HEK293 (cell line): ENCODE data around the gene TASP1.

Experiments
- CTCF ChIA-PET: fragments of 350-600 bp; formaldehyde crosslinking; extraction: SDS; loops from one replicate; lab custom pipeline; 2021; ENCODE audit warnings: antibody characterized with exemption; lab: Yijun Ruan, JAX
- POLR2A ChIA-PET: fragments of 300-600 bp; formaldehyde crosslinking; extraction: SDS; loops from one replicate; lab custom pipeline; 2020; ENCODE audit warnings: antibody characterized with exemption, inconsistent platforms; lab: Yijun Ruan, JAX
- H3K27ac ChIP-seq: fragments of 200-500 bp; sonication (Bioruptor generic); 2 replicates; pipeline ENCODE4 v1.5.1; 2014; ENCODE audit warnings: low read depth, low read length, control low read depth, inconsistent platforms; ENCODE audit errors: extremely low read depth
- H3K36me3 ChIP-seq, 2 experiments: fragments of 200-500 bp in 1 of 2; sonication (Bioruptor generic) in 1 of 2; 1 replicate in 1 of 2; 2 replicates in 1 of 2; pipeline ENCODE4 v1.5.1; 2014 to 2017; ENCODE audit warnings: inconsistent platforms in 2 of 2, low read length in 2 of 2; ENCODE audit not compliant: control insufficient read depth in 2 of 2, insufficient read depth in 1 of 2
- H3K4me1 ChIP-seq: fragments of 200-500 bp; sonication (Bioruptor generic); 2 replicates; pipeline ENCODE4 v1.5.1; 2014; ENCODE audit warnings: mild to moderate bottlenecking, low read length, inconsistent platforms; ENCODE audit not compliant: control insufficient read depth, insufficient read depth
- H3K4me3 ChIP-seq: 2 replicates; pipeline ENCODE4 v1.5.1; 2011; ENCODE audit warnings: low read depth, mild to moderate bottlenecking, control low read depth, low read length, moderate library complexity
- H3K9me3 ChIP-seq: fragments of 200-500 bp; sonication (Bioruptor generic); 2 replicates; pipeline ENCODE4 v1.5.1; 2014; ENCODE audit warnings: low read depth, low read length, inconsistent platforms; ENCODE audit not compliant: control insufficient read depth, insufficient read depth
- EGR2 ChIP-seq: fragments of 450-650 bp; formaldehyde crosslinking; IDR thresholded peaks from 2 replicates; pipeline ENCODE4 v1.5.1; 2016; ENCODE audit warnings: low read depth, missing biosample characterization, missing genetic modification characterization
- GLIS2 ChIP-seq: fragments of 450-650 bp; formaldehyde crosslinking; IDR thresholded peaks from 2 replicates; pipeline ENCODE4 v1.5.1; 2016; ENCODE audit warnings: missing biosample characterization, missing genetic modification characterization
- HIC1 ChIP-seq: fragments of 450-650 bp; formaldehyde crosslinking; IDR thresholded peaks from 2 replicates; pipeline ENCODE4 v1.5.1; 2016; ENCODE audit warnings: missing biosample characterization, missing genetic modification characterization
- HOXD13 ChIP-seq: sonication (generic); formaldehyde crosslinking; IDR thresholded peaks from 2 replicates; pipeline ENCODE4 v1.8.0; 2022; ENCODE audit warnings: missing genetic modification reagents, borderline replicate concordance
- KLF8 ChIP-seq: fragments of 450-650 bp; formaldehyde crosslinking; IDR thresholded peaks from 2 replicates; pipeline ENCODE4 v1.5.1; 2016; ENCODE audit warnings: missing biosample characterization, missing genetic modification characterization
- KLF9 ChIP-seq: fragments of 450-650 bp; formaldehyde crosslinking; IDR thresholded peaks from 2 replicates; pipeline ENCODE4 v1.5.1; 2016; ENCODE audit warnings: missing biosample characterization, missing genetic modification characterization, low read depth
- MYNN ChIP-seq: fragments of 450-650 bp; formaldehyde crosslinking; IDR thresholded peaks from 2 replicates; pipeline ENCODE4 v1.5.1; 2016; ENCODE audit warnings: missing biosample characterization, missing genetic modification characterization, borderline replicate concordance
- MZF1 ChIP-seq: fragments of 450-650 bp; formaldehyde crosslinking; IDR thresholded peaks from 2 replicates; pipeline ENCODE4 v1.5.1; 2017; ENCODE audit warnings: missing biosample characterization, missing genetic modification characterization, borderline replicate concordance
- PRDM6 ChIP-seq: fragments of 450-650 bp; formaldehyde crosslinking; IDR thresholded peaks from 2 replicates; pipeline ENCODE4 v1.5.1; 2017; ENCODE audit warnings: missing biosample characterization, missing genetic modification characterization
- SP7 ChIP-seq: fragments of 450-650 bp; formaldehyde crosslinking; IDR thresholded peaks from 2 replicates; pipeline ENCODE4 v1.5.1; 2016; ENCODE audit warnings: missing biosample characterization, missing genetic modification characterization
- ZFP37 ChIP-seq: fragments of 450-650 bp; formaldehyde crosslinking; IDR thresholded peaks from 2 replicates; pipeline ENCODE4 v1.5.1; 2016; ENCODE audit warnings: missing biosample characterization, missing genetic modification characterization
- ZNF121 ChIP-seq: fragments of 450-650 bp; formaldehyde crosslinking; IDR thresholded peaks from 2 replicates; pipeline ENCODE4 v1.5.1; 2016; ENCODE audit warnings: missing biosample characterization, missing genetic modification characterization
- ZNF214 ChIP-seq: fragments of 450-650 bp; formaldehyde crosslinking; IDR thresholded peaks from 2 replicates; pipeline ENCODE4 v1.5.1; 2017; ENCODE audit warnings: missing biosample characterization, mild to moderate bottlenecking, missing genetic modification characterization, borderline replicate concordance
- ZNF302 ChIP-seq: fragments of 450-650 bp; formaldehyde crosslinking; IDR thresholded peaks from 2 replicates; pipeline ENCODE4 v1.5.1; 2016; ENCODE audit warnings: missing biosample characterization, missing genetic modification characterization, low read depth
- ZNF518A ChIP-seq: fragments of 450-650 bp; formaldehyde crosslinking; conservative IDR thresholded peaks from 2 replicates; pipeline ENCODE4 v1.5.1; 2016; ENCODE audit warnings: low read depth, missing biosample characterization, missing genetic modification characterization
- ZNF654 ChIP-seq: fragments of 450-650 bp; formaldehyde crosslinking; IDR thresholded peaks from 2 replicates; pipeline ENCODE4 v1.5.1; 2016; ENCODE audit warnings: low read depth, missing biosample characterization, missing genetic modification characterization
- ZNF768 ChIP-seq: fragments of 450-650 bp; formaldehyde crosslinking; IDR thresholded peaks from 2 replicates; pipeline ENCODE4 v1.5.1; 2018; ENCODE audit warnings: missing biosample characterization, mild to moderate bottlenecking, missing genetic modification characterization
- ZSCAN30 ChIP-seq: fragments of 450-650 bp; IDR thresholded peaks from 2 replicates; pipeline ENCODE4 v1.5.1; 2018; ENCODE audit warnings: missing biosample characterization, mild to moderate bottlenecking, missing genetic modification characterization, moderate library complexity
- TF ChIP-seq, protein P1 (sequence below): fragments of 450-650 bp; formaldehyde crosslinking; conservative IDR thresholded peaks from 2 replicates; pipeline ENCODE4 v1.5.1; 2016; ENCODE audit warnings: low read depth, missing biosample characterization, missing genetic modification characterization
- TF ChIP-seq, protein P2 (sequence below): fragments of 450-650 bp; formaldehyde crosslinking; IDR thresholded peaks from 2 replicates; pipeline ENCODE4 v1.5.1; 2016; ENCODE audit warnings: missing biosample characterization, missing genetic modification characterization

TASP1 gene

DNA sequence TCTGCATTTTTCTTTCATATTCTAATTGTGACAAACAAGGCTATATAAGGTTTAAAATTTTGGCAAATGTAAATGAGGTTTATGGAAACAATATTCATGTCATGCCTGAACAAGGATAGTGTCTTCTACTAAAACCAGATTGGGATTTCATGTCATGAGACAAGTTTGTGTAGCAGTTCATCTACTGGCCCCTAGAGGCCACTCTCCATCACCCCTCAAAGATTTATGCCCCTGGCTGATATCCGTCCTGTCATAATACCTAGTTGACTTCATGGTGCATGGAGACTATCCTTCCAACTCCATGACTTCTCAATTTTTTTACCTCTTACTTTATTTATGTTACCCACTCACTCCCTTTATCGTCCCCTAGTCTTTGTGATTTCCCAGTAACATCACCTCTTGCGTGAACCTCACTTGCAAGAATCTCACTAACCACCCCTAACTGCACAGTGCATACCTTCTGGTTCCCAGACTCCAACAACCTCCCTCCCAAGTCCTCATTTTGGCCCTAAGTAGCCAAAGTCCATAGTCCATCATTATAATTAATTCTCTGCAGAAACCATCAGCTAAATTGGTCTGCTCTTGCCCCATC is 179.8 kb downstream of the TASP1 start:
- CTCF ChIA-PET: interaction anchor here (0.7 to 3.4 kb wide), 6 partner anchors 9 to 1234 kb away, joined by 3 to 26 read pairs (median 3); no protein-coding TSS in a partner anchor
- TF ChIP-seq ZNF654 (tag by site-specific recombination): 0 out of 2 replicates have a peak, but pooled peaks have one; percentile 4
- TF ChIP-seq ZNF121 (tag by site-specific recombination): no peak
- no peaks in the 10 kb centered on the region for H3K36me3 ChIP-seq

DNA sequence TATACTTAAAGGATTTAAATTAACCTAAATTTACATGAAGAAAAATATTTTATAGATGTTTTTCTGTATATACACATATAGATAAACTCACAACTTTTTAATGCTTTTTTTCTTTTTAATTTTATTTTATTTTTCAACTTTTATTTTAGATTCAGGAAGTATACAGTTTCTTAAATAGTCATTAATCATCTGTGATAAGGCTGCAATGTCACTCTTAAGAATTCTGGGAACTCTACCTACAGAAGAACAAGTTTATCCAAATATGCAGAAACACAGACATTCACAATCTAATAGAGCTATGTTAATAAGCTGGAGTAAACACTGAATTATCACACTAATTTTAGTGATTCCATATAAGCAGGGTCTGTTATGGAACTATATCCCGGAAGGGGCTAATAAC is 181.2 kb downstream of the TASP1 start:
- POLR2A ChIA-PET: no interaction called here
- no peaks in the 10 kb centered on the region for H3K4me1 ChIP-seq
- H3K9me3 ChIP-seq: no peaks in the 10 kb centered on the region
- H3K36me3 ChIP-seq: no peaks in the 10 kb centered on the region
- TF ChIP-seq HOXD13 (CRISPR knock-in tag): no peak
- TF ChIP-seq HIC1 (tag by site-specific recombination): no peak
- TF ChIP-seq GLIS2 (tag by site-specific recombination): no peak
- TF ChIP-seq ZNF768 (tag by site-specific recombination): no peak
- no peak for TF ChIP-seq ZSCAN30 (tag by site-specific recombination)
- TF ChIP-seq ZFP37 (tag by site-specific recombination): no peak
- no peak for TF ChIP-seq MYNN (tag by site-specific recombination)
- TF ChIP-seq MZF1 (tag by site-specific recombination): no peak
- TF ChIP-seq, protein P1, sequence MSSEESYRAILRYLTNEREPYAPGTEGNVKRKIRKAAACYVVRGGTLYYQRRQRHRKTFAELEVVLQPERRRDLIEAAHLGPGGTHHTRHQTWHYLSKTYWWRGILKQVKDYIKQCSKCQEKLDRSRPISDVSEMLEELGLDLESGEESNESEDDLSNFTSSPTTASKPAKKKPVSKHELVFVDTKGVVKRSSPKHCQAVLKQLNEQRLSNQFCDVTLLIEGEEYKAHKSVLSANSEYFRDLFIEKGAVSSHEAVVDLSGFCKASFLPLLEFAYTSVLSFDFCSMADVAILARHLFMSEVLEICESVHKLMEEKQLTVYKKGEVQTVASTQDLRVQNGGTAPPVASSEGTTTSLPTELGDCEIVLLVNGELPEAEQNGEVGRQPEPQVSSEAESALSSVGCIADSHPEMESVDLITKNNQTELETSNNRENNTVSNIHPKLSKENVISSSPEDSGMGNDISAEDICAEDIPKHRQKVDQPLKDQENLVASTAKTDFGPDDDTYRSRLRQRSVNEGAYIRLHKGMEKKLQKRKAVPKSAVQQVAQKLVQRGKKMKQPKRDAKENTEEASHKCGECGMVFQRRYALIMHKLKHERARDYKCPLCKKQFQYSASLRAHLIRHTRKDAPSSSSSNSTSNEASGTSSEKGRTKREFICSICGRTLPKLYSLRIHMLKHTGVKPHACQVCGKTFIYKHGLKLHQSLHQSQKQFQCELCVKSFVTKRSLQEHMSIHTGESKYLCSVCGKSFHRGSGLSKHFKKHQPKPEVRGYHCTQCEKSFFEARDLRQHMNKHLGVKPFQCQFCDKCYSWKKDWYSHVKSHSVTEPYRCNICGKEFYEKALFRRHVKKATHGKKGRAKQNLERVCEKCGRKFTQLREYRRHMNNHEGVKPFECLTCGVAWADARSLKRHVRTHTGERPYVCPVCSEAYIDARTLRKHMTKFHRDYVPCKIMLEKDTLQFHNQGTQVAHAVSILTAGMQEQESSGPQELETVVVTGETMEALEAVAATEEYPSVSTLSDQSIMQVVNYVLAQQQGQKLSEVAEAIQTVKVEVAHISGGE (tag by site-specific recombination): no peak
- TF ChIP-seq, protein P2, sequence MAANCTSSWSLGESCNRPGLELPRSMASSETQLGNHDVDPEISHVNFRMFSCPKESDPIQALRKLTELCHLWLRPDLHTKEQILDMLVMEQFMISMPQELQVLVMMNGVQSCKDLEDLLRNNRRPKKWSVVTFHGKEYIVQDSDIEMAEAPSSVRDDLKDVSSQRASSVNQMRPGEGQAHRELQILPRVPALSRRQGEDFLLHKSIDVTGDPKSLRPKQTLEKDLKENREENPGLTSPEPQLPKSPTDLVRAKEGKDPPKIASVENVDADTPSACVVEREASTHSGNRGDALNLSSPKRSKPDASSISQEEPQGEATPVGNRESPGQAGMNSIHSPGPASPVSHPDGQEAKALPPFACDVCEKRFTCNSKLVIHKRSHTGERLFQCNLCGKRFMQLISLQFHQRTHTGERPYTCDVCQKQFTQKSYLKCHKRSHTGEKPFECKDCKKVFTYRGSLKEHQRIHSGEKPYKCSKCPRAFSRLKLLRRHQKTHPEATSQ (tag by site-specific recombination): no peak
- TF ChIP-seq PRDM6 (tag by site-specific recombination): no peak
- no peak for TF ChIP-seq ZNF214 (tag by site-specific recombination)
- TF ChIP-seq ZNF518A (tag by site-specific recombination): no peak
- TF ChIP-seq SP7 (tag by site-specific recombination): no peak
- no peak for TF ChIP-seq KLF9 (tag by site-specific recombination)
- TF ChIP-seq EGR2 (tag by site-specific recombination): no peak
- no peak for TF ChIP-seq ZNF302 (tag by site-specific recombination)
- TF ChIP-seq KLF8 (tag by site-specific recombination): no peak
- H3K4me3 ChIP-seq: no peak overlapping the region
- CTCF ChIA-PET: interaction anchor here (0.6 to 1.7 kb wide), 3 partner anchors 56 to 214 kb away, joined by 3 to 6 read pairs (median 4); no protein-coding TSS in a partner anchor
- no peak overlapping the region for H3K27ac ChIP-seq

More for the DNA sequence above, 179.8 kb downstream of the TASP1 start:
- H3K9me3 ChIP-seq: no peaks in the 10 kb centered on the region
- no peak overlapping the region for H3K4me3 ChIP-seq
- H3K4me1 ChIP-seq: no peaks in the 10 kb centered on the region
- POLR2A ChIA-PET: no interaction called here
- no peak overlapping the region for H3K27ac ChIP-seq
